Natural killer cell (primary cell): ENCODE measurements around the gene PPFIA3. TPM values are rescaled to one million over a fixed set of nuclear protein-coding genes. Genes with fewer than 3 reads are reported as not detected.
A peak's percentile ranks its signal among the peaks of the same experiment; 100 is the strongest.

Experiments
- ATAC-seq, 3 donors: fragments of 150-1000 bp in 2 of 3; fragments of 200-7000 bp in 1 of 3; cut with Tn5 transposase; 1 replicate in 1 of 3; 2 replicates in 2 of 3; pipeline ENCODE4 v1.10.0; 2021; ENCODE audit warnings: mild to moderate bottlenecking in 2 of 3, moderate library complexity in 2 of 3
- DNase-seq, 2 donors: peaks; one replicate each; pipeline versions ENCODE4 v3.0.0 to v3.0.0-alpha.2; 2013 to 2021; ENCODE audit warnings: mixed read lengths in 1 of 2
- H3K27ac ChIP-seq: one replicate; pipeline ENCODE4 v1.5.1; 2013; ENCODE audit warnings: mild to moderate bottlenecking, low read length
- H3K27me3 ChIP-seq: one replicate; pipeline ENCODE4 v1.6.1; 2013; ENCODE audit warnings: low read length; ENCODE audit not compliant: control insufficient read depth, insufficient read depth
- H3K36me3 ChIP-seq: one replicate; pipeline ENCODE4 v1.6.1; 2013; ENCODE audit warnings: low read length; ENCODE audit not compliant: control insufficient read depth, insufficient read depth
- H3K4me1 ChIP-seq: one replicate; pipeline ENCODE4 v1.6.1; 2013; ENCODE audit warnings: low read length; ENCODE audit not compliant: control insufficient read depth, insufficient read depth
- H3K4me3 ChIP-seq: one replicate; pipeline ENCODE4 v1.5.1; 2013; ENCODE audit warnings: low read length
- H3K9me3 ChIP-seq: one replicate; pipeline ENCODE4 v1.6.1; 2013; ENCODE audit warnings: low read length; ENCODE audit not compliant: control insufficient read depth, insufficient read depth
- H3K27ac Mint-ChIP-seq, 2 donors: one replicate each; pipeline ENCODE4 v1.8.0; 2022; ENCODE audit warnings: mild to moderate bottlenecking in 2 of 2, mixed read lengths in 2 of 2, moderate library complexity in 1 of 2
- H3K27me3 Mint-ChIP-seq, 2 donors: one replicate each; pipeline ENCODE4 v1.8.0; 2022; ENCODE audit warnings: low read depth in 2 of 2, mixed read lengths in 2 of 2
- H3K36me3 Mint-ChIP-seq: one replicate; pipeline ENCODE4 v1.8.0; 2022; ENCODE audit warnings: mixed read lengths
- H3K4me1 Mint-ChIP-seq, 2 donors: one replicate each; pipeline ENCODE4 v1.8.0; 2022; ENCODE audit warnings: mixed read lengths in 2 of 2
- H3K4me3 Mint-ChIP-seq: one replicate; pipeline ENCODE4 v1.8.0; 2022; ENCODE audit warnings: mild to moderate bottlenecking, moderate library complexity, mixed read lengths
- H3K9me3 Mint-ChIP-seq, 2 donors: one replicate each; pipeline ENCODE4 v1.8.0; 2022; ENCODE audit warnings: mixed read lengths in 2 of 2
- WGBS: methylation state at CpG from one replicate; pipeline ENCODE4 v1.1.7; 2013; ENCODE audit warnings: missing lambda C conversion rate; ENCODE audit not compliant: insufficient coverage; 5-methylcytosine and 5-hydroxymethylcytosine counted together
- intact Hi-C: fragments of 100-400 bp; cut with micrococcal nuclease; formaldehyde crosslinking; loops from one replicate; pipeline ENCODE4 v1.14.2; 2022
- total RNA-seq, 4 donors: library from RNA; stranded (reverse); fragments of 120-200 nt in 1 of 4; gene quantifications; one replicate each; pipeline versions ENCODE4 v1.2.3 to v1.2.4, GENCODE V29; 2013 to 2022
- TF ChIP-seq, protein P1 (sequence below): fragments of 200-600 bp; IDR thresholded peaks from one replicate; pipeline ENCODE4 v1.8.0; 2022; ENCODE audit warnings: antibody characterized with exemption

The PPFIA3 gene
- total RNA-seq: 1 to 10 TPM; 5.3 to 5.5 (median 5.3) TPM
- 2.5 TPM for total RNA-seq (2013)

DNA sequence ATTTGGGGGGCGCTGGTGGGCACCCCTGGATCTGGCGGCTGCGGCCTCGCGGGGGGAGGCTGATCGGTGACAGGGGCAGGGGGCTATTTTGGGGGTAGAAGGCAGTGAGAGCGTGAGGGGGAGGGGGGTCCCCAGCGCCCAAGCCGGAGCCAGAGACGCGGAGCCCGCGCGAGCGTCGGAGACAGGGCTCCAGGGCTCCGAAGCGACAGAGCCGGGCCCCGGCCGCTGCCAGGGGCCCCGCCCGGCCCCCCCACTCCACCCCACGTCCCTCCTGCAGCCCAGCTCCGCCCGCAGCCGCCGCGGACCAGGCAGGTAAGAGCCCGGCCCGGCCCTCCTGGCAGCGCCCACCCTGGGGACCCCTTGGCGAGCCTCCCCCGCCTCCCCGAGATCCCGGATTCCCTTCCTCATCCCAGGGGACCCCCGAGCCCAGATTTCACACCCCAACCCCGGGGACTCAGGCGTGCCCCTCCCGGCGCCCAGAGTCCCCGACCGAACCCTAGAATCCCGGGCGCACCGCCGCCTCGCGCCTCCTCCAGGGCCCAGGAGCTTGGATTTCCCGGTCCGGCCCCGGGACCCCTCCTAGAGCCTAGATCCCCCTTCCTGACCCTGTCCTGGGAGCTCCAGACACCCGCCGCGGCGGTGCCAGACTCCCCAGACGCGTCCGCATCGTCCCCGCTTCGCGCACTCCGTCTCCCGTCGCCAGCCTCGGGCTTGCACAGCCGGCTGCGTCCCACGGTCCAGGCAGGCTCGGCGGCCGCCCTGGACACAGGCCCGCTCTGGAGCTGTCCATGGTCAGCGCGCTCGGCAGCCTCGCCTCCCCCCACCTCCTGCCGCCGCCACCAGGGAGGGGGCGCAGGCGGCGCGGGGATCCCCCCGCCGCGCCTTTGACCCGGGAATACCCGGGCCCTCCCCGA is at the start of gene PPFIA3:
PPFIA3 (plus strand) TSS at position 134 of the 914 bp plus-strand sequence. CDS start 8,330 bp downstream, outside the sequence.
- H3K27ac ChIP-seq: peak within 1 kb of the TSS; percentile 96
- H3K27ac Mint-ChIP-seq: peak within 1 kb of the TSS; percentile 93 to 96
- peak within 1 kb of the TSS; percentile 88 for H3K4me3 Mint-ChIP-seq
- H3K27me3 ChIP-seq: no peaks in the 10 kb centered on the region
- H3K36me3 ChIP-seq: no peaks in the 10 kb centered on the region
- TF ChIP-seq, protein P1, sequence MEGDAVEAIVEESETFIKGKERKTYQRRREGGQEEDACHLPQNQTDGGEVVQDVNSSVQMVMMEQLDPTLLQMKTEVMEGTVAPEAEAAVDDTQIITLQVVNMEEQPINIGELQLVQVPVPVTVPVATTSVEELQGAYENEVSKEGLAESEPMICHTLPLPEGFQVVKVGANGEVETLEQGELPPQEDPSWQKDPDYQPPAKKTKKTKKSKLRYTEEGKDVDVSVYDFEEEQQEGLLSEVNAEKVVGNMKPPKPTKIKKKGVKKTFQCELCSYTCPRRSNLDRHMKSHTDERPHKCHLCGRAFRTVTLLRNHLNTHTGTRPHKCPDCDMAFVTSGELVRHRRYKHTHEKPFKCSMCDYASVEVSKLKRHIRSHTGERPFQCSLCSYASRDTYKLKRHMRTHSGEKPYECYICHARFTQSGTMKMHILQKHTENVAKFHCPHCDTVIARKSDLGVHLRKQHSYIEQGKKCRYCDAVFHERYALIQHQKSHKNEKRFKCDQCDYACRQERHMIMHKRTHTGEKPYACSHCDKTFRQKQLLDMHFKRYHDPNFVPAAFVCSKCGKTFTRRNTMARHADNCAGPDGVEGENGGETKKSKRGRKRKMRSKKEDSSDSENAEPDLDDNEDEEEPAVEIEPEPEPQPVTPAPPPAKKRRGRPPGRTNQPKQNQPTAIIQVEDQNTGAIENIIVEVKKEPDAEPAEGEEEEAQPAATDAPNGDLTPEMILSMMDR: no peak
- H3K4me1 ChIP-seq: peaks cover 28% of the 10 kb centered on the region
- intact Hi-C loops: loop anchor here (1.0 kb wide), 1 partner anchor 9 kb away; no protein-coding TSS in a partner anchor
- H3K36me3 Mint-ChIP-seq: no peaks in the 10 kb centered on the region
- WGBS: under 1% methylated on average over 87 of the region's 90 CpGs
- peak in 1 of 2 donors; percentile 61 for DNase-seq
- H3K4me1 Mint-ChIP-seq: peaks cover 17 to 51% of the 10 kb centered on the region in 2 donors
- H3K4me3 ChIP-seq: peak within 1 kb of the TSS; percentile 59
- no peak for ATAC-seq
- H3K9me3 Mint-ChIP-seq: no peaks in the 10 kb centered on the region
- no peaks in the 10 kb centered on the region for H3K9me3 ChIP-seq
- peaks cover 0 to 8% of the 10 kb centered on the region in 2 donors for H3K27me3 Mint-ChIP-seq

DNA sequence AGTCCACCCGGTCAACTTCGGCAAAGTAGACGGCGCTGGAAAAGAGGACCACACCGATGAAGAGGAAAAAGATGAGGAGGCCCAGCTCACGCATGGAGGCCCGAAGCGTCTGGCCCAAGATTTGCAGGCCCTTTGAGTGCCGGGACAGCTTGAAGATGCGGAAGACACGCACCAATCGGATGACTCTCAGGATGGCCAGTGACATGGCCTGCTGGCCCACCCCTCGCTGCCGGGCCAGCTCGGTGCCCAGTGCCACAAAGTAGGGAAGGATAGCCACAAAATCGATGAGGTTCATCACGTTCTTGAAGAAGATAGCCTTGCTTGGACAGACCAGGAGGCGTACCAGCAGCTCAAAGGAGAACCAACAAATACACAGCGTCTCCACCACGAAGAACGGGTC is 48.9 kb upstream of the PPFIA3 start:
- Mint-ChIP-seq H3K27me3 (peaks cover 66 to 72% of the 10 kb centered on the region in 2 donors), H3K36me3 (no peaks in the 10 kb centered on the region), H3K27ac (no peak overlapping the region), H3K4me3 (peak overlapping the region; percentile 30), H3K4me1 (peaks cover 8 to 17% of the 10 kb centered on the region in 2 donors), H3K9me3 (no peaks in the 10 kb centered on the region)
- Histone ChIP-seq H3K9me3 (no peaks in the 10 kb centered on the region), H3K36me3 (no peaks in the 10 kb centered on the region), H3K27ac (no peak overlapping the region), H3K4me1 (peaks cover 6% of the 10 kb centered on the region), H3K4me3 (no peak overlapping the region), H3K27me3 (peaks cover 27% of the 10 kb centered on the region)
- intact Hi-C loops: no loop called here
- no peak for ATAC-seq
- 97% methylated on average over 21 of the region's 21 CpGs for WGBS
- TF ChIP-seq, protein P1: no peak
- no peak for DNase-seq

DNA sequence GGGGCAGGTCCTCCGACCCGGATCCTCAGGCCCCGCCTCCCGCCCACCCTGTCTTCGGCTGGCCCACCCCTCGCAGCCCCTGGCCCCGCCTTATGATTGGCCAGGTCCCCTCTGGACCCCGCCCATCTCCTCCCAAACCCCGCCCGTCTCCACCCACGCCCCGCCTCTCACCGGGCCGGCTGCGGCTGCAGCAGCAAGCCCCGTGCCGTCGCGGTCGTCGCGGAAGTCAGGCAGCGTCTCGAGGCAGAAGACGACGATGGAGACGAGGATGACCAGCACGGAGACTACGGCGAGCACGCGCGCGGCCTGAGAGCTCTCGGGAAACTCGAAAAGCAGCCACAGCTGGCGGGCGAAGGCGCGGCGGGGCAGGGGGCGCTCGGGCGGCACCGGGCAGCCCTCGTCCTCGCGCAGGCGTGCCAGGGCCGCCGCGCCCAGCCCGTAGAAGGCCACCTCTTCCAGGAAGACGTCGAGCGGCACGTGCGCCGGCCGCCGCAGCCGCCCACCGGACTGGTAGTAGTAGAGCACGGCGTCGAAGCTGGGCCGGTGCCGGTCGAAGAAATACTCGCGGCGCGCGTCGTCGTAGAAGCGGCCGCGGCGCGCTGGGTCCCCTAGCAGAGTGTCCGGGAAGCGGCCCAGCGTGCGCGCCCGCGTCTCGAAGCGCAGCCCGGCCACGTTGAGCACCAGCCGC is 47.3 kb upstream of the PPFIA3 start:
- H3K36me3 ChIP-seq: no peaks in the 10 kb centered on the region
- H3K4me3 ChIP-seq: no peak overlapping the region
- H3K4me3 Mint-ChIP-seq: peak overlapping the region; percentile 57
- intact Hi-C loops: no loop called here
- peaks cover 22% of the 10 kb centered on the region for H3K27me3 ChIP-seq
- 12% methylated on average over 93 of the region's 93 CpGs for WGBS
- peaks cover 6% of the 10 kb centered on the region for H3K4me1 ChIP-seq
- no peaks in the 10 kb centered on the region for H3K36me3 Mint-ChIP-seq
- H3K9me3 Mint-ChIP-seq: no peaks in the 10 kb centered on the region
- H3K27me3 Mint-ChIP-seq: peaks cover 57 to 61% of the 10 kb centered on the region in 2 donors
- H3K4me1 Mint-ChIP-seq: peaks cover 8 to 17% of the 10 kb centered on the region in 2 donors
- ATAC-seq (peak; percentile 27 to 75 (median 31)), DNase-seq (peak in 1 of 2 donors; percentile 38)
- TF ChIP-seq, protein P1: no peak
- H3K27ac ChIP-seq: no peak overlapping the region
- H3K9me3 ChIP-seq: no peaks in the 10 kb centered on the region
- H3K27ac Mint-ChIP-seq: no peak overlapping the region
